B cell (primary cell): ENCODE data around the gene CREBBP. TPM values are rescaled to one million over a fixed set of nuclear protein-coding genes. Genes with fewer than 3 reads are reported as not detected.

ENCODE experiments used
- ATAC-seq: fragments of 200-7000 bp; cut with Tn5 transposase; one replicate; pipeline ENCODE4 v1.10.0; 2021; ENCODE audit warnings: low read depth, mild to moderate bottlenecking, moderate number of reproducible peaks, moderate library complexity
- CTCF ChIA-PET: fragments of 350-600 bp; sonication (Branson Sonifier 250); formaldehyde crosslinking; loops from one replicate; lab custom pipeline; 2021; ENCODE audit warnings: antibody characterized with exemption, inconsistent platforms; lab: Charles Lee
- POLR2A ChIA-PET: fragments of 350-600 bp; sonication (Branson Sonifier 250); formaldehyde crosslinking; loops from one replicate; lab custom pipeline; 2021; ENCODE audit warnings: antibody characterized with exemption; lab: Charles Lee
- DNase-seq: peaks from one replicate; pipeline ENCODE4 v3.0.0; 2013
- H2AFZ ChIP-seq: 2 replicates; pipeline ENCODE4 v1.6.1; 2012; ENCODE audit warnings: mild to moderate bottlenecking, low read depth, low read length; ENCODE audit not compliant: insufficient read depth, poor library complexity, severe bottlenecking
- H3K27ac ChIP-seq, 2 donors: 1 replicate in 1 of 2; 2 replicates in 1 of 2; pipeline ENCODE4 v1.5.1; 2012 to 2013; ENCODE audit warnings: low read length in 2 of 2, mild to moderate bottlenecking in 2 of 2, moderate library complexity in 1 of 2
- H3K27me3 ChIP-seq, 4 experiments: fragments of 200-600 bp in 1 of 4; sonication (generic) in 1 of 4; replicated peaks in 1 of 4; 1 replicate in 2 of 4; 2 replicates in 2 of 4; pipeline versions ENCODE4 v1.6.1 to v1.7.0; 2013 to 2016; ENCODE audit warnings: low read length in 3 of 4, mild to moderate bottlenecking in 2 of 4, mixed read lengths in 1 of 4, moderate library complexity in 1 of 4; ENCODE audit not compliant: insufficient read depth in 4 of 4, control insufficient read depth in 3 of 4; ENCODE audit errors: control extremely low read depth in 1 of 4
- H3K36me3 ChIP-seq, 2 experiments: replicated peaks in 1 of 2; 1 replicate in 1 of 2; 2 replicates in 1 of 2; pipeline versions ENCODE4 v1.6.1 to v1.7.1; 2013; ENCODE audit warnings: low read length in 1 of 2; ENCODE audit not compliant: insufficient read depth in 2 of 2, control insufficient read depth in 1 of 2; ENCODE audit errors: control extremely low read depth in 1 of 2, extremely low read depth in 1 of 2
- H3K4me1 ChIP-seq, 2 donors: fragments of 200-600 bp in 1 of 2; sonication (generic) in 1 of 2; 1 replicate in 1 of 2; 2 replicates in 1 of 2; pipeline versions ENCODE4 v1.5.1 to v1.6.1; 2013 to 2017; ENCODE audit warnings: low read length in 2 of 2; ENCODE audit not compliant: control insufficient read depth in 2 of 2, insufficient read depth in 2 of 2
- H3K4me2 ChIP-seq: replicated peaks from 2 replicates; pipeline ENCODE3; 2012; ENCODE audit warnings: mild to moderate bottlenecking, low read depth, low read length; ENCODE audit not compliant: poor library complexity, severe bottlenecking
- H3K4me3 ChIP-seq, 5 experiments: fragments of 200-600 bp in 1 of 5; sonication (generic) in 1 of 5; 1 replicate in 3 of 5; 2 replicates in 2 of 5; pipeline versions ENCODE4 v1.5.1 to v1.7.0; 2011 to 2016; ENCODE audit warnings: low read length in 4 of 5, mild to moderate bottlenecking in 4 of 5, low read depth in 2 of 5, control low read depth in 1 of 5, moderate library complexity in 1 of 5; ENCODE audit not compliant: insufficient read depth in 1 of 5; ENCODE audit errors: control extremely low read depth in 1 of 5, extremely low read depth in 1 of 5
- H3K79me2 ChIP-seq: fragments of 200-600 bp; sonication (generic); one replicate; pipeline ENCODE4 v1.6.0; 2016; ENCODE audit warnings: low read length; ENCODE audit not compliant: control insufficient read depth, insufficient read depth
- H3K9ac ChIP-seq: fragments of 200-600 bp; sonication (generic); 2 replicates; pipeline ENCODE4 v1.6.1; 2017; ENCODE audit warnings: mild to moderate bottlenecking, low read length, moderate library complexity
- H3K9me3 ChIP-seq, 3 donors: one replicate each; pipeline versions ENCODE4 v1.6.1 to v1.7.1; 2013; ENCODE audit warnings: low read length in 2 of 3; ENCODE audit not compliant: control insufficient read depth in 2 of 3, insufficient read depth in 1 of 3; ENCODE audit errors: control extremely low read depth in 1 of 3
- H4K20me1 ChIP-seq: 2 replicates; pipeline ENCODE4 v1.6.0; 2012; ENCODE audit warnings: mild to moderate bottlenecking, low read length; ENCODE audit not compliant: insufficient read depth, control insufficient read depth, poor library complexity, severe bottlenecking
- H3K27ac Mint-ChIP-seq: one replicate; pipeline ENCODE4 v1.8.0; 2021; ENCODE audit warnings: mixed read lengths
- H3K27me3 Mint-ChIP-seq: one replicate; pipeline ENCODE4 v1.8.0; 2021; ENCODE audit warnings: mixed read lengths
- H3K4me1 Mint-ChIP-seq: one replicate; pipeline ENCODE4 v1.8.0; 2021; ENCODE audit warnings: mixed read lengths
- H3K4me3 Mint-ChIP-seq: one replicate; pipeline ENCODE4 v1.8.0; 2021; ENCODE audit warnings: mixed read lengths
- H3K9me3 Mint-ChIP-seq: one replicate; pipeline ENCODE4 v1.8.0; 2022; ENCODE audit warnings: mixed read lengths; ENCODE audit not compliant: insufficient read depth
- CTCF ChIP-seq: fragments of 200-600 bp; IDR thresholded peaks from one replicate; pipeline ENCODE4 v1.8.0; 2022; ENCODE audit warnings: antibody characterized with exemption, mild to moderate bottlenecking
- EZH2 ChIP-seq: IDR thresholded peaks from 2 replicates; pipeline ENCODE4 v1.6.1; 2012; ENCODE audit warnings: borderline replicate concordance, low read depth, mild to moderate bottlenecking, moderate library complexity, low read length; ENCODE audit not compliant: insufficient read depth, poor library complexity, severe bottlenecking
- WGBS: methylation state at CpG from one replicate; pipeline ENCODE4 v1.1.5; 2013; ENCODE audit warnings: missing lambda C conversion rate; ENCODE audit not compliant: insufficient coverage; 5-methylcytosine and 5-hydroxymethylcytosine counted together
- intact Hi-C: fragments of 100-400 bp; cut with micrococcal nuclease; formaldehyde crosslinking; loops from one replicate; pipeline ENCODE4 v1.10.0; 2022
- polyA plus RNA-seq: library from polyadenylated mRNA; depleted of rRNA; stranded (reverse); fragments of >200 nt; gene quantifications from 2 replicates; pipeline ENCODE4 v1.2.3, GENCODE V29; 2012
- total RNA-seq, 2 donors: library from RNA; stranded (reverse); fragments of 120-200 nt in 1 of 2; gene quantifications; 1 replicate in 1 of 2; 2 replicates in 1 of 2; pipeline versions ENCODE4 v1.2.3 to v1.2.4, GENCODE V29; 2013 to 2022

Gene CREBBP
- total and polyA plus RNA-seq, 2 donors (not counting 1 experiment from before 2014, with no cell fraction given) = 27.6 to 206 TPM

- Histone ChIP-seq H4K20me1 (no peaks in the 10 kb centered on the region), H3K9me3 (no peaks in the 10 kb centered on the region), H3K27ac (no peak overlapping the region), H3K79me2 (no peaks in the 10 kb centered on the region), H3K4me3 (no peak overlapping the region), H3K4me2 (no peak overlapping the region), H3K36me3 (no peaks in the 10 kb centered on the region), H3K4me1 (no peaks in the 10 kb centered on the region), H3K9ac (no peak overlapping the region), H3K27me3 (no peaks in the 10 kb centered on the region), H2AFZ (no peak overlapping the region)
- no peak for TF ChIP-seq CTCF
- TF ChIP-seq EZH2 = no peak
- no peak overlapping the region for H3K4me3 Mint-ChIP-seq
- 92% methylated on average over 4 of the region's 4 CpGs for WGBS
- POLR2A ChIA-PET = no interaction called here
- intact Hi-C loops = no loop called here
- no peak for ATAC-seq
- no peak for DNase-seq
- no peaks in the 10 kb centered on the region for H3K9me3 Mint-ChIP-seq
- H3K4me1 Mint-ChIP-seq = no peaks in the 10 kb centered on the region
- no peaks in the 10 kb centered on the region for H3K27me3 Mint-ChIP-seq
- H3K27ac Mint-ChIP-seq = no peak overlapping the region
- CTCF ChIA-PET = interaction anchor here (0.7 kb wide), 2 partner anchors 15 to 197 kb away, joined by 3 to 5 read pairs; no protein-coding TSS in a partner anchor
Observed at GRCh38 chr16:3907586-3907985, 27.1 kb upstream of the CREBBP start.

GRCh38 chr16:3906363-3906762 is 25.9 kb upstream of the CREBBP start:
- no peak for TF ChIP-seq EZH2
- no peaks in the 10 kb centered on the region for H4K20me1 ChIP-seq
- H3K36me3 ChIP-seq = no peaks in the 10 kb centered on the region
- Mint-ChIP-seq H3K27ac (no peak overlapping the region), H3K9me3 (no peaks in the 10 kb centered on the region), H3K4me3 (no peak overlapping the region), H3K4me1 (no peaks in the 10 kb centered on the region), H3K27me3 (no peaks in the 10 kb centered on the region)
- no peak overlapping the region for H2AFZ ChIP-seq
- H3K4me1 ChIP-seq = no peaks in the 10 kb centered on the region
- no peaks in the 10 kb centered on the region for H3K9me3 ChIP-seq
- no peak overlapping the region for H3K27ac ChIP-seq
- DNase-seq (no peak), ATAC-seq (no peak)
- H3K4me2 ChIP-seq = no peak overlapping the region
- ChIA-PET POLR2A (no interaction called here), CTCF (no interaction called here)
- no peak overlapping the region for H3K4me3 ChIP-seq
- intact Hi-C loops = no loop called here
- no peak overlapping the region for H3K9ac ChIP-seq
- no CpG with 5 or more reads among the region's 1 CpG for WGBS
- no peaks in the 10 kb centered on the region for H3K79me2 ChIP-seq
- H3K27me3 ChIP-seq = no peaks in the 10 kb centered on the region
